ENCODE results near the gene CPLANE2.
A peak's percentile ranks its signal among the peaks of the same experiment; 100 is the strongest.
"Not testable (repeated sequence)": the region's sequence is repeated elsewhere in the genome, so short reads cannot be mapped to it uniquely, and the experiment has no call there.

The CPLANE2 gene

GRCh38 chr1:16207318-16208269 lies 29.4 kb downstream of the CPLANE2 start:
- no peak for DNase-seq

DNA sequence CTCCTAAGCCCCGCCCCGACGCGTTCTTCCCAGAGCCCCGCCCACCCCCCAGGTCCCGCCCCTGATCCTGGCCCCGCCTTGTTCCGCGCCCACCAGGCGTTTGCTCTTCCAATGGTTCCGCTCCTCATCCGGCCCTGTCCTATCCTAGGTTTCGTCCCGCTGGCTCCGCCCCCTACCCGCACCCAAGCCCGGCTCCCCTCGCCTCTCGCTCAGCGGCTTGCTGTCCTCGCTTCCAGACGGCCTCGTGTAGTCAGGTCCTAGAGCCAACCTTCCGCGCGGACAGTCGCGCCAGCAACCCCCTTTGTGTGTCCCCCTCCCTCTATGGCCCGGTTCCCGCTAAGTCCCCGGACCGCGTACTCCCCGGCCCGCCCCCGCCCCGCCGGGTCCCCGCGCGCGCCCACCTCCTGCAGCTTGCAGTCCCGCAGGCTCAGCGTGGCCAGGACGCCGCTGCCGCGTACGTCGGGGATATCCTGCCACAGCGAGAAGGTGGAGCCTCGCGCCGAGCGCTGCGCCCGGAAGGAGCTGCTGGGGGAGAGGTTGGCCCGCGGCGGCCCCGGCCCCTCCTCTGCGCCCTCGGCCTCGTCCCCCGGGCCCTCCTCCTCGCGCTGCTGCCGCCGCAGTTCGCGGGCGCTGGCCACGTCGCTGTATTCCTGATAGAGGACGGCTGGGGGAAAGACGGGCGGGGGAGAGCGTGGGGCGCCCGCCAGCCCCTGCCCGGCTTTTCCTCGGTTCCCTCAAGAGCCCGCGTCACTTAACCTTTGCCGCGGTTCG lies 30.3 kb downstream of the CPLANE2 start:
- DNase-seq: peak; percentile 99

GRCh38 chr1:16205891-16206546 lies 31.0 kb downstream of the CPLANE2 start:
- DNase-seq: no peak

- DNase-seq: no peak
Observed at GRCh38 chr1:16205334-16205671, 31.7 kb downstream of the CPLANE2 start.

DNA sequence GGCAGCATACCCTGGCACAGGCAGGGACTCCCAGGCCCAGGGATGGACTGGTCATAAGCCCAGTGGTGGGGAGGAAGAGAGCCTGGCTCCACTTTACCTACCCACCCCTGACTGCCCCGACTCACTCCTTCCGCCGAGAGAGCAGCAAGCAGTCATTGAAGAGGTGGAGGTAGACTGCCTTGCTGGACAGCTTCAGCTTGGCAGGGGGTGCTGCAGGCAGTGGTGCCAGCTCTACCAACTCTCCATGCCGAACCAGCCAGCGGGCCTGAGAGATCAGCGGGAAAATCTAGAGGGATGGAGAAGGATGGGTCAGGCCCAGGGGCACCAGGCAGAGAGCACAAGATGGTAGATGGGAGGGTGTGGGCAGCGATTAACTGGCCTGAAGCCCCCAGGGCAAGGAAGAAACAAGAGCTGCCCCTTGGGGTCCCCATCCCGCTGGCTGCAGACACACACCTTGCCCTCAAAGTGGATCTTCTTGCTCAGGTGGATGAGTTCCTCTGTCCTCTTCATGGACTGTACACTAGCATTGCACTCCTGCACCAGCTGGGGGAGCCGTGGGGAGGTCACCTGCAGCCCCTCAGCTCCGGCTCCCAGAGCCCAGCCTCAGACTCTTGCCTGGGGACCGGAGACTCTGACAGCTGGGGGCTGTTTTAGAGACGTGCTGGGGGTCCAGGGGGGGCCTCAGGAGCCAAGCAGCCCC lies 32.2 kb downstream of the CPLANE2 start:
- DNase-seq: peak; percentile 64

DNA sequence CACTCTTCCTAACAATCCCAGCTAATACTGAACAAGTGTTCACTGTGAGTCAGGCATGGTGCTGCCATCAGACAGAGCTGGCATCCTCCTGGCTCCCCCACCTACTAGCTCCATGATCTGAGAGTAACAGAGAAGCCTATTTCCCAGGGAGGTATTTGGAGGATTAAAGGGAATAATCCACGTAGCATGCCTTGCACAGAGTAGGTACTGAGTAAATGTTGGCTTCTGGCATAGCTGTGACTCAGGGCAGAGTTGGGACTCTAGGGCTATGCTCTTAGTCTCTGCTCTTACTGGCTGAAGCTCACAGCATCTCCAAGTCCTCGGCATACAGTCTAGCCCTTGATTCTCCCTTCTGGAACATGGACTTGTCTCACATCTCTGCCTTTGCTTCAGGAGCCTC lies 32.8 kb downstream of the CPLANE2 start:
- DNase-seq: no peak

DNA sequence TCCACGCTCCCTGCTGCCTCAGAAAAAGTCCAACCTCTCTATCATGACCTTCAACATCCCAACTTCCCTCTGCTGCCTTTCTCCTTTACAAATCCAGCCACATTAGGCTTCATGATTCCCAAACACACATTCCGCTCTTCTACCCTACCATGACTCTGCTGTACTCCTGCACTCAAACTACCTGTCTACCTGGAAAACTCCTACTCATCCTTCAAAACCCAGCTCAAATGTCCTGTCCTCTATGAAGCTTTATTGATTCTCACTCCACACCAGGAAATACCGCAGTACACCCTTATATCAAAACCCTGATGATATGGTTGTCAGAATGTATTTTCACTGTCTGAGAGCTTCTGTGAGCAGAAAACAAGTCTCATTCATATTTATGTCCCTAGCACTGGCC lies 33.4 kb downstream of the CPLANE2 start:
- DNase-seq: no peak

DNA sequence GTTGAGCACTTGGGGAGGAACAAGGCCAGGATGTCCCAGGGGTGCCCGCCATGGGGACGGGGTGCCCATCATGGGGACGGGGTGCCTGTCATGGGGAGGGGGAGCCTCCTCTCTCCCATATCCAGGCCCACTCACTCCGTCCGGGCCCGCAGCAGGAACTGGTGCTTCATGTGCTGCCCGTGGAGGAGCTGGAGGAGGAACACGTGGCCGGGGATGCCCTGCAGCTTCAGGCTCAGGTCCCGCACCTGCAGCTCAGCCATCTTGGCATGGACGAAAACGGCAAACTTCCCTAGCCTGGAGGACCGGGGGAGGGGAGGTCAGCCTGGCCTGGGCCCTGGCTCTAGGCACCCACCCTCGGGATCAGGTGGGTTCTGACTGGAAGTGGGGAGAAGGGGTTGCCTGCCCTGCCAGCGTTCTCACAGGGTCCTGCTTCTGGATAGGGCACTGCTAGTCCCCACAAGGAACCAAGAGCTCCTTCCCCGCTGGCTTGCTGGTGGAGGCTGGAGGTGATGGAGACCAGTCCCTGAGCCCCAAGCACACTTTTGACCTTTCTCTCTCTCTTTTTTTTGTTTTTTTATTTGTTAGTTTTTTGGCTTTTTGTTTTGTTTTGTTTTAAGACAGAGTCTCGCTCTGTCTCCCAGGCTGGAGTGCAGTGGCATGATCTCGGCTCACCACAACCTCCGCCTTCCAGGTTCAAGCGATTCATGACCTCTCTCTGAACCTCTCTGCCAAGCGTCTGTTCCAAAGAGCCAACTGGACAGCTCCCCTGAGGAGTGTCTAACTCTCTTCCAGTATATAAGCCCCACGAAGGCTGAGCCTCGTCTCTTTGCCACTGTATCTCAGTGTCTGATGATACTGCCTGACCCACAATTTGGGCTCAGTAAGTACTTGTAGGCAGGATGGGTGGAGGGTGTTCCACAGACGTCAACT lies 34.4 kb downstream of the CPLANE2 start:
- no peak for DNase-seq

- no peak for DNase-seq
Observed at GRCh38 chr1:16199700-16200099, 37.3 kb downstream of the CPLANE2 start.

DNA sequence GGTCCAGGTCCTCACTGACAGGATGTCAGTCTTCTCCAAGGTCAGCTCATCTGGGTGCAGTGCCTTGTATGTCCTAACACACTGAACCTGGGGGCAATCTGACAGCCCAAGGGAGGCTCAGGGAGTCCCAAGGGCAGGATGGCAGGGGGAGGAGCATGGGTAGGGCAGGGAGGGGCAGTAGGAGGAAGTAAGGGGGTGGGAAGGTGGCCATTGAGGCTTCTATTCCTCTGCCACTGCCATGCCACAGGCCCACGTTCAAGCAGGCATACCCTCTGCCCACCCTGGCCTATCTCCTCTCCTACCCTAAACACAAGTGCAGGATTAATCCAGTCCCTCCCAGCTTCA lies 37.9 kb downstream of the CPLANE2 start:
- no peak for DNase-seq

DNA sequence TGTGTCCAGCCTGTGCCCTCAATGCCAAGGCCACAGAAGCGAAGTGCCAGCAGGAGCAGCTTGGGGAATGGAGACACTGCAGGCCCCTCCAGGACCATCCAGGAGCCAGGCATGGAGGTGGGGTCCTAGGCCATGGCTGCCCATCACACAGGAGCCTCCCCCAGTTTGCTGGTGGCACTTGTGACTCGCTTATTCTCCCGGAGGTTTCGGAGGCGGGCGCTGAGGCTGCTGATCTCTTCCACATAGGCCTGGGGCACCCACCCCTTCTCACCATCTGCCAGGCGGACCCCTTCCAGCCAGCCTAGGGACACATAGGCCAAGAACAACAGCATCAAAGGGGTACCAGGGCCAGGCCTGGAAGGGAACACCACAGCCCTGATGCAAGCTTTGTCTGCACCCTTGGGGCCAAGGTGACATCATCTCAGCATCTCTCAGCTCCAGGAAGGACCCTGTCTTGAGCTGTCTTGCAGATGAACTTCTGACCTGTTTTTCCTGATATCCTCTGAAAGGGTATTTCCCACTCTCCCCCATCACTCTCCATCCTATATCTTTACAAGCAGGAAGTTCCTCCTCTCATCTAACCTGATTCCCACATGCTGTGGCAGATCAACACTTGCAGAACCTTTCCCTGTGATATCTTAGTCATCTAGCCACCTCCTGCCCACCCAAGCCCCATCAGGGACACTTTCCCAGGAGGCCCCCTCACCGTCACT lies 38.4 kb downstream of the CPLANE2 start:
- no peak for DNase-seq

DNA sequence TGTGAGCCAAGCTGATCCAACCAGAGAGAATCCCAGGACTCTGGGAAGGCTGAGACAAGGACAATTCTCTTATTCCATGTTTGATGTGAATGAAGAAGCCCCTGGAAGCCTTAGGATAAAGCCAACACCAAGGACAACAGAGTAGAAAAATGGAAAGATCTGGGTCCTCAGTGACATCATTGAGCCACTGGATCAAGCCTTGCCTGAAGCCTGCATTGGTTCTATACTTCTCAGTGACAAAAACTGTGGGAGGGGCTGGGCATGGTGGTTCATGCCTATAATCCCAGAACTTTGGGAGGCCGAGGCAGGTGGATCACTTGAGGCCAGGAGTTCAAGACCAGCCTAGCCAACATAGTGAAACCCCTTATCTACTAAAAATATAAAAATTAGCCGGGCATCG lies 40.1 kb downstream of the CPLANE2 start:
- DNase-seq: no peak

- DNase-seq: not testable (repeated sequence)
Observed at GRCh38 chr1:16196139-16196538, 40.8 kb downstream of the CPLANE2 start.

DNA sequence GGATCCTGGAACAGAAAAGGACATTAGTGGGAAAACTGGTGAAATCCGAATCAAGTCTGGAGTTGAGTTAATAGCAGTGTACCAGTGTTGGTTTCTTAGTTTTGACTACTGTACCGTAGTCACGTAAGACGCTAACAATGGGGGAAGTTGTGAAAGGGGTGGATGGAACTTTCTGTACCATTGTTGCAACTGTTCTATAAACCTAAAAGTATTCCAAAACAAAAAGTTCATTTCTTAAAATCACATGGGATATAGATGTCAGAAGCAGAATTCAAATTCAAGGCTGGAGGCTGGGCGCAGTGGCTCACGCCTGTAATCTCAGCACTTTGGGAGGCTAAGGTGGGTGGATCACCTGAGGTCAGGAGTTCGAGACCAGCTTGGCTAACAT lies 41.5 kb downstream of the CPLANE2 start:
- no peak for DNase-seq

DNA sequence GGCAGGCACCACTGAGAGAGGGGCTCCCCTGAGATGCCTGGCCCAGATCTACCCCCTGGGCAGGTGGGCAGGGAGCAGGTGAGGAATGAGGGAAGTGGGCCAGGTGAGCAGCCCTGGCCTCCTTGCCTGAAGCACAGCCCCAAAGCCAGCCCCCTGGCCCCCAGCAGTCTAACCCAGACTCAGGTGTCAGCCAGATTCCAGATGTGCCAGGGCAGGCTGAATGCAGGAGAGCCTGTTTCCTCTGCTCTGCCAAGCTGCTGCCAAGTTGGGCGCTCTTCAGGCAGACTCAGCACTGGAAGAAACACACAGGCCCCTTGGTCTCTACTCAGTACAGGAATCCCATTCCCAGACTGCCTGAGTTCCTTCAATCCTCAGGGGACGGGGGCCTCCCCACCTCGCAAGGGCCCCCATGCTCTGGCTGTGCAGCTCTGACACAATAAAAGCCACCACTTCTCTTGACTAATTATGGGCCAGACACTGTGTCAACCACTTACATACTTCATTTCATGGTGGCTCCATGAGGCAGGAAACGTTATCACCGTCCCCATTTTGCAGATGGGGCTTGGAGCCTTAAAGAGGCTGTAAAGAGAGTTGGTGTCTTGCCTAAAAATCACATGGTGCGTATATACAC lies 45.0 kb downstream of the CPLANE2 start:
- DNase-seq: no peak

GRCh38 chr1:16191309-16191708 lies 45.7 kb downstream of the CPLANE2 start:
- DNase-seq: no peak

- DNase-seq: peak; percentile 16
Observed at GRCh38 chr1:16189921-16190621, 46.9 kb downstream of the CPLANE2 start.

GRCh38 chr1:16189003-16189402 lies 48.0 kb downstream of the CPLANE2 start:
- no peak for DNase-seq

- peak; percentile 64 for DNase-seq
Observed at GRCh38 chr1:16187748-16188401, 49.1 kb downstream of the CPLANE2 start.

All from NCI-H345 (cell line).